ENCODE results near the gene FALEC. TPM values are rescaled to one million over a fixed set of nuclear protein-coding genes. Genes with fewer than 3 reads are reported as not detected.

FALEC gene
- total and polyA plus RNA-seq, 5 donors from 2014 or later: 0.42 TPM; not detected in 4

DNA sequence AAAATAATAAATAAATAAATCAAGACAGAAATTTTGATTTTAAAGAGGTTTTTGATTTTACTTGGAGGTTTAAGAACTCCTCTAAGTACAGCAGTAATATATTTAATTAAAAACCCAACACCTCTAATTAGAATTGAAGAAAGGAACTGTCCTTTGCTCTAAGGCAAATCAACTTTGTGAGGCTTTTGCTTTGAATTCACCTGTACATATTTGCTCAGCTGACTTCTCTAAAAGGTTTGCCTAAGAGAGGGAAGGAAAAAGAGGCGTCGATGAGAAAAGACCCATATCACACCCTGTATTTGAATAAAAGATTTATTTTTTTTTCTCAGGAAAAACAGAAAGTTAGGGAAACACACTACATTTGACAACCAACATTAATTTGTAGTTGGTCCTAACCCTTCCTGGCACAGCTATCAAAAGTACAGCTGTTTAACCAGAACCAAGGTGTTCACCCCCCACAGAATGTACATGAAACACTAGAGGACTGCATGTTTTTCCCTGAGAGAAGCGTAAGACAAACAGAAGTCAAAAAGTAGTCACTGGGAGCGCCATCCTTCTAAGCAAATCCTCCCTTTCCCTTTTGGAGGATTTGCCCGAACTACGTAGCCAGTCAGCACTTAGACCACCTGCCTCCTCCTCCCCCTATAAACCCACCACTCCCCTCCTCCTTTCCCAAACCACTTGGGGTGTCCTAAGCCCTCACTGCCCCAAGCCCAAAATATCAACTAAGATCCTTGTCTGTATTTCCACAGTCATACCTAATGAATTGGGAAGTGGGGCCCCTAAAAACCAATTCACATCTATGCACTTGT, 58.9 kb downstream of the FALEC start:
- DNase-seq: peak in 1 of 3 donors; percentile 34
- H3K4me3 ChIP-seq (ENCODE audit: low read depth, low read length): peak overlapping the region; percentile 99
- no peaks in the 10 kb centered on the region for H3K9me3 ChIP-seq (ENCODE audit: control insufficient read depth in 2 of 2, low read length in 2 of 2)
- peaks cover 62% of the 10 kb centered on the region for H3K4me1 ChIP-seq (ENCODE audit: control insufficient read depth, insufficient read depth, low read length, poor library complexity, severe bottlenecking)
- H3K36me3 ChIP-seq (ENCODE audit: control insufficient read depth, insufficient read depth, low read length): peaks cover 72% of the 10 kb centered on the region
- Mint-ChIP-seq H3K27ac (peak overlapping the region; percentile 88 to 97 (median 88)), H3K4me3 (peak overlapping the region; percentile 98 to 100 (median 99)), H3K4me1 (peaks cover 5 to 53% (median 35%) of the 10 kb centered on the region in 4 donors), H3K36me3 (peaks cover 78% of the 10 kb centered on the region), H3K9me3 (peaks cover 0 to 3% (median 0%) of the 10 kb centered on the region in 7 donors), H3K27me3 (peaks cover 9% of the 10 kb centered on the region)
- H3K27me3 ChIP-seq (ENCODE audit: control insufficient read depth, insufficient read depth, low read length): no peaks in the 10 kb centered on the region
- H3K27ac ChIP-seq (ENCODE audit: insufficient read depth, low read length, poor library complexity, severe bottlenecking): peak overlapping the region; percentile 82
- no peak for ATAC-seq (ENCODE audit: low read depth in 2 of 2)

DNA sequence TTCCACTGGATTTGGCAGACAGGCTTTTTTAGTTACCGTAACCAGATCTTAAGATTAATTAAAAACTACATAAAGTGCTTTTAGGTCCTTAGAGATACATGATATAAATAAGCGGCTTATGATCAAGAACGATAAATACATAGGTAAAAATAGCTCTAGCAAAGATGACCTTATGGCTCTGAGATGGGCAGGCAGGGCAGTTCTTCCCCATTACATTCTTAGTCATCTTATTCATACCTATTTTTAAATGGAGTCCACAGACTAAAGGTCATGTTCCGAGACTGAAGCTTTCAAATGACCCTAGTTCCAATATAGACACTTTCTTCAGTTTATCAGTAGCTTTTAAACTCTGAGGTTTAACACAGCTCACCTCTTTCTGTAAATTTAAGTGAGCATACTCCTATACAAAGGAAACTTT, 59.5 kb downstream of the FALEC start:
- H3K4me3 Mint-ChIP-seq: peak overlapping the region; percentile 98 to 100 (median 99)
- H3K27me3 Mint-ChIP-seq: peaks cover 9% of the 10 kb centered on the region
- H3K27ac Mint-ChIP-seq: peak overlapping the region; percentile 85 to 97 (median 88)
- peaks cover 1 to 51% (median 32%) of the 10 kb centered on the region in 4 donors for H3K4me1 Mint-ChIP-seq
- H3K4me3 ChIP-seq (ENCODE audit: low read depth, low read length): peak overlapping the region; percentile 99
- peaks cover 74% of the 10 kb centered on the region for H3K36me3 Mint-ChIP-seq
- peaks cover 0 to 3% (median 0%) of the 10 kb centered on the region in 7 donors for H3K9me3 Mint-ChIP-seq
- H3K27me3 ChIP-seq (ENCODE audit: control insufficient read depth, insufficient read depth, low read length): no peaks in the 10 kb centered on the region
- H3K27ac ChIP-seq (ENCODE audit: insufficient read depth, low read length, poor library complexity, severe bottlenecking): peak overlapping the region; percentile 82
- ATAC-seq (ENCODE audit: low read depth in 2 of 2) (no peak), DNase-seq (no peak)
- H3K9me3 ChIP-seq (ENCODE audit: control insufficient read depth in 2 of 2, low read length in 2 of 2): no peaks in the 10 kb centered on the region
- peaks cover 67% of the 10 kb centered on the region for H3K36me3 ChIP-seq (ENCODE audit: control insufficient read depth, insufficient read depth, low read length)
- peaks cover 59% of the 10 kb centered on the region for H3K4me1 ChIP-seq (ENCODE audit: control insufficient read depth, insufficient read depth, low read length, poor library complexity, severe bottlenecking)

- H3K4me1 Mint-ChIP-seq: peaks cover 5 to 51% (median 31%) of the 10 kb centered on the region in 4 donors
- H3K9me3 Mint-ChIP-seq: peaks cover 0 to 3% (median 0%) of the 10 kb centered on the region in 7 donors
- H3K4me3 ChIP-seq (ENCODE audit: low read depth, low read length): peak overlapping the region; percentile 99
- ATAC-seq (ENCODE audit: low read depth in 2 of 2) (no peak), DNase-seq (no peak)
- H3K36me3 ChIP-seq (ENCODE audit: control insufficient read depth, insufficient read depth, low read length): peaks cover 67% of the 10 kb centered on the region
- H3K36me3 Mint-ChIP-seq: peaks cover 70% of the 10 kb centered on the region
- no peaks in the 10 kb centered on the region for H3K9me3 ChIP-seq (ENCODE audit: control insufficient read depth in 2 of 2, low read length in 2 of 2)
- no peaks in the 10 kb centered on the region for H3K27me3 ChIP-seq (ENCODE audit: control insufficient read depth, insufficient read depth, low read length)
- H3K27me3 Mint-ChIP-seq: peaks cover 9% of the 10 kb centered on the region
- peak overlapping the region; percentile 82 for H3K27ac ChIP-seq (ENCODE audit: insufficient read depth, low read length, poor library complexity, severe bottlenecking)
- H3K27ac Mint-ChIP-seq: peak overlapping the region; percentile 95 to 97 (median 96)
- peaks cover 57% of the 10 kb centered on the region for H3K4me1 ChIP-seq (ENCODE audit: control insufficient read depth, insufficient read depth, low read length, poor library complexity, severe bottlenecking)
- peak overlapping the region; percentile 98 to 100 (median 99) for H3K4me3 Mint-ChIP-seq
Observed at GRCh38 chr1:150575518-150576366, 60.2 kb downstream of the FALEC start.

DNA sequence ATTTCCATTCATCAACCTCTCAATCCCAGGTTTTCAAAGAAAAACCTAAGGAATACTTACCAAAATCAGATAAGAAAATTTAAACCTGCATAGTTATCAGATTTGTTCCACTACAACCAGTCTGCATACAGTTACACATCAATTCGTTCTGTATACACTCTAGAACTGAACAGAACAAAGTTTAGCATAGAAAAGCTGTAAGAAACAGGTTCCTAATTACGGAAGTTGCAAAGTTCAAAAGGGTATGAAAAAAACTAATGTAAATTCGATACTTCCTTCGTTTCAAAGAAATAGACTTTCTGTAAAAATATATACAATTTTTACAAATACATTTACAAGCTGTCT, 60.8 kb downstream of the FALEC start:
- no peak for DNase-seq
- peaks cover 51% of the 10 kb centered on the region for H3K4me1 ChIP-seq (ENCODE audit: control insufficient read depth, insufficient read depth, low read length, poor library complexity, severe bottlenecking)
- no peak for ATAC-seq (ENCODE audit: low read depth in 2 of 2)

DNA sequence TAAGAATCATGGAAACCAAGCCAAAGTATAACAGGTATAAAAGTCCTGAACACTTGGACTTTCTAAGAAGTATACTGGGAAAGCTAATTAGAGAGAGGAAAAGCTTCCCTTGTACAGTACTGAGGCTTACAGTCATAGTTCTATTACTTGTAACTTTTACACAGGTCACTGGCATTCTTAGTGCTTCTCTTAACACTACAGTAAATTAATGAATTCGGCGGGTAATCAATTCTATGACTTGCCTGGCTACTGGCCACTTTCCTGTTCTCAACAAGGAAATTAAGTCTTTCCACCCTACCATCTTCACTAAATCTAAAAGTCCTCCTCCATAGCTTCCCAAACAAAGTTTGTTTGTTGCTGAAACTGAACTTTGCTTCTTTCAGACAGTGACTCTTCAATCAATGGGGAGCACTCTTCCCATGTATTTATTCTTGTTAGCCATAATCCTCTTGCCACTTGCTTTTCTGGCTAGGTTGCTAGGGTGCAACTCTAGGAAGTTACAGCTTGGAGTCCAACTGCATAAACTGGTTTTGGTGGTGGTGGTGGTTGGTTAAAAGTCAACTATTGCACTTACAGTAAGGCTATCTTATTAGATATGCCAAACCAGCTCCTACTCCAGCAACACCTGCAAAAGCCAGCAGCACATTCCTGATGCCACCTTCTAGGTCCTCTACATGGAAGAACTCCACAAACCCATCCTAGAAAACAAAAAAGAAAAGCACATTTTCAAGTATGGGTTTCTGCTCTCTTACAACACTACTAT, 61.4 kb downstream of the FALEC start:
- Histone ChIP-seq H3K9me3 (ENCODE audit: control insufficient read depth in 2 of 2, low read length in 2 of 2) (no peaks in the 10 kb centered on the region), H3K27me3 (ENCODE audit: control insufficient read depth, insufficient read depth, low read length) (no peaks in the 10 kb centered on the region), H3K27ac (ENCODE audit: insufficient read depth, low read length, poor library complexity, severe bottlenecking) (peak overlapping the region; percentile 95), H3K4me1 (ENCODE audit: control insufficient read depth, insufficient read depth, low read length, poor library complexity, severe bottlenecking) (peaks cover 45% of the 10 kb centered on the region), H3K4me3 (ENCODE audit: low read depth, low read length) (peak overlapping the region; percentile 99), H3K36me3 (ENCODE audit: control insufficient read depth, insufficient read depth, low read length) (peaks cover 62% of the 10 kb centered on the region)
- peaks cover 0 to 3% (median 0%) of the 10 kb centered on the region in 7 donors for H3K9me3 Mint-ChIP-seq
- H3K4me3 Mint-ChIP-seq: peak overlapping the region; percentile 98 to 100 (median 99)
- peak overlapping the region; percentile 97 to 99 (median 98) for H3K27ac Mint-ChIP-seq
- DNase-seq (peak in 1 of 3 donors; percentile 39), ATAC-seq (ENCODE audit: low read depth in 2 of 2) (no peak)
- H3K4me1 Mint-ChIP-seq: peaks cover 7 to 46% (median 31%) of the 10 kb centered on the region in 4 donors
- H3K36me3 Mint-ChIP-seq: peaks cover 65% of the 10 kb centered on the region
- H3K27me3 Mint-ChIP-seq: peaks cover 9% of the 10 kb centered on the region

More for the DNA sequence above, 60.8 kb downstream of the FALEC start:
- Mint-ChIP-seq H3K36me3 (peaks cover 65% of the 10 kb centered on the region), H3K27ac (peak overlapping the region; percentile 95 to 98 (median 97)), H3K27me3 (peaks cover 9% of the 10 kb centered on the region), H3K4me1 (peaks cover 7 to 50% (median 32%) of the 10 kb centered on the region in 4 donors), H3K9me3 (peaks cover 0 to 3% (median 0%) of the 10 kb centered on the region in 7 donors), H3K4me3 (peak overlapping the region; percentile 98 to 100 (median 99))
- Histone ChIP-seq H3K27me3 (ENCODE audit: control insufficient read depth, insufficient read depth, low read length) (no peaks in the 10 kb centered on the region), H3K9me3 (ENCODE audit: control insufficient read depth in 2 of 2, low read length in 2 of 2) (no peaks in the 10 kb centered on the region), H3K27ac (ENCODE audit: insufficient read depth, low read length, poor library complexity, severe bottlenecking) (peak overlapping the region; percentile 95), H3K4me3 (ENCODE audit: low read depth, low read length) (peak overlapping the region; percentile 99), H3K36me3 (ENCODE audit: control insufficient read depth, insufficient read depth, low read length) (peaks cover 64% of the 10 kb centered on the region)

DNA sequence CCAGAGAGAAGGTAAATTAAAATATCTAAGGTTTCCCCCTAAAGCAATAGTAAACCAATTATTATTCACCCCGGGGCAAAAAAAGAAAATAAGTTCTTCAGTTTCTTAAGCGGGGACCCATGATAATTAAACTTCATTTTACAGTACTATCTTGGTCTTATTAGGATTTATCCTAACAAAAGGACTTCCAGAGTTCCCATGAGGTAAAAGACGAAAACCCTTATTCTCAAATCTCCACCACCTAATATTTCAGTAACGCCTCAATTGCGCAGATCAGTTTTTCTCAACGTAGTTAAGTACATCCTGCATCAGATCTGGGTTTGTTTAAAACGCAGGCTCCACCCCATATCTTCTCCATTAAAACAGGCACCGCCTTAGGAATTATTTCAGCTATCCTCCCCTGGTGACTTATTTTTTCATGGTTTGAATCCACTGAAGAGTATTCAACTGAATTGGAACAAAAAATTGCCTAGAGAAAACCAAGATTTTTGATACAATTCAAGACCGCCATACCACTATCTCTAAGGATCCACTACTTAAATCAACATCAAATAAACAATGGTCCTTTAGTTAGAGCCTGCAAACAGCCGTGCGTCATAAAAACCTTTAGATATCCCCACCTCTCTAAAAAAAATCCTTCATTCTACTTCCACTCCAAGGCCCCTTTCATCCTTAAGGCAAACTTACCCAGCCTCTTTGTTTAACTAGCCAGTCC, 62.2 kb downstream of the FALEC start:
- Histone ChIP-seq H3K27ac (ENCODE audit: insufficient read depth, low read length, poor library complexity, severe bottlenecking) (peak overlapping the region; percentile 95), H3K9me3 (ENCODE audit: control insufficient read depth in 2 of 2, low read length in 2 of 2) (no peaks in the 10 kb centered on the region), H3K4me3 (ENCODE audit: low read depth, low read length) (peak overlapping the region; percentile 99), H3K36me3 (ENCODE audit: control insufficient read depth, insufficient read depth, low read length) (peaks cover 59% of the 10 kb centered on the region), H3K27me3 (ENCODE audit: control insufficient read depth, insufficient read depth, low read length) (no peaks in the 10 kb centered on the region), H3K4me1 (ENCODE audit: control insufficient read depth, insufficient read depth, low read length, poor library complexity, severe bottlenecking) (peaks cover 38% of the 10 kb centered on the region)
- peak overlapping the region; percentile 97 to 99 (median 98) for H3K27ac Mint-ChIP-seq
- peak overlapping the region; percentile 98 to 100 (median 99) for H3K4me3 Mint-ChIP-seq
- H3K27me3 Mint-ChIP-seq: peaks cover 9% of the 10 kb centered on the region
- peak in 1 of 2 donors; percentile 16 for ATAC-seq (ENCODE audit: low read depth in 2 of 2)
- peaks cover 61% of the 10 kb centered on the region for H3K36me3 Mint-ChIP-seq
- peaks cover 11 to 45% (median 33%) of the 10 kb centered on the region in 4 donors for H3K4me1 Mint-ChIP-seq
- peaks cover 0 to 3% (median 0%) of the 10 kb centered on the region in 7 donors for H3K9me3 Mint-ChIP-seq
- peak in 2 of 3 donors; percentile 71 to 75 for DNase-seq

Data from CD4-positive, CD25-positive, alpha-beta regulatory T cell (primary cell).